HEK293T (cell line): ENCODE measurements around the gene PSMA5.

Source experiments
- BHLHE40 ChIP-seq: fragments of 450-650 bp; IDR thresholded peaks from 2 replicates; pipeline ENCODE4 v1.6.1; 2016; ENCODE audit warnings: mild to moderate bottlenecking, moderate library complexity, borderline replicate concordance
- FOXK2 ChIP-seq: fragments of 450-650 bp; IDR thresholded peaks from 2 replicates; pipeline ENCODE4 v1.6.1; 2016; ENCODE audit warnings: mild to moderate bottlenecking
- HDGF ChIP-seq: fragments of 450-650 bp; IDR thresholded peaks from 2 replicates; pipeline ENCODE4 v1.6.1; 2017; ENCODE audit warnings: antibody characterized with exemption, borderline replicate concordance
- LEF1 ChIP-seq: fragments of 450-650 bp; IDR thresholded peaks from 2 replicates; pipeline ENCODE4 v1.6.1; 2017; ENCODE audit warnings: mild to moderate bottlenecking, borderline replicate concordance
- NFRKB ChIP-seq: fragments of 450-650 bp; IDR thresholded peaks from 2 replicates; pipeline ENCODE4 v1.6.1; 2016; ENCODE audit warnings: mild to moderate bottlenecking, moderate library complexity
- TARDBP ChIP-seq: fragments of 450-650 bp; IDR thresholded peaks from 2 replicates; pipeline ENCODE4 v1.6.1; 2016
- TF ChIP-seq, protein P1 (sequence below): fragments of 450-650 bp; IDR thresholded peaks from 2 replicates; pipeline ENCODE4 v1.6.1; 2016

DNA sequence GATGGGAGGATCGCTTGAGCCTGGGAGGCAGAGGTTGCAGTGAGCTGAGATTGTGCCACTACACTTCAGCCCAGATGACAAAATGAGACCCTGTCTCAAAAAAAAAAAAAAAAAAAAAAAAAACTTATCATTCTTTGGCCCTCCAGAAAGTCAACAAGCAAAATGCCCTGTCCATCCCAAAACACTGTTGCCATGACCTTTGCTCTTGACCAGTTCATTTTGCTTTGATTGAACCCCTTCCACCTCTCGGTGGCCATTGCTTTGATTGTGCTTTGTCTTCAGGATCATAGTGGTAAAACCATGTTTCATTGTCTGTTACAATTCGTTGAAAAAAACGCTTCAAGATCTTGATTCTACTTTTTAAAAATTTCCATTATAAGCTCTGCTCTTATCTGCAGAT is 31.6 kb upstream of the PSMA5 start:
- no peak for TF ChIP-seq LEF1
- TF ChIP-seq, protein P1, sequence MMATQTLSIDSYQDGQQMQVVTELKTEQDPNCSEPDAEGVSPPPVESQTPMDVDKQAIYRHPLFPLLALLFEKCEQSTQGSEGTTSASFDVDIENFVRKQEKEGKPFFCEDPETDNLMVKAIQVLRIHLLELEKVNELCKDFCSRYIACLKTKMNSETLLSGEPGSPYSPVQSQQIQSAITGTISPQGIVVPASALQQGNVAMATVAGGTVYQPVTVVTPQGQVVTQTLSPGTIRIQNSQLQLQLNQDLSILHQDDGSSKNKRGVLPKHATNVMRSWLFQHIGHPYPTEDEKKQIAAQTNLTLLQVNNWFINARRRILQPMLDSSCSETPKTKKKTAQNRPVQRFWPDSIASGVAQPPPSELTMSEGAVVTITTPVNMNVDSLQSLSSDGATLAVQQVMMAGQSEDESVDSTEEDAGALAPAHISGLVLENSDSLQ: no peak
- no peak for TF ChIP-seq BHLHE40
- no peak for TF ChIP-seq NFRKB
- no peak for TF ChIP-seq HDGF
- TF ChIP-seq TARDBP: no peak
- TF ChIP-seq FOXK2: no peak
